DMS53 treated with DMSO at 0.1 percent for 48 hours (cell line): ENCODE data around the gene FRG1.
"Not testable (repeated sequence)": the region's sequence is repeated elsewhere in the genome, so short reads cannot be mapped to it uniquely, and the experiment has no call there.

Experiments
- DNase-seq: peaks from one replicate; lab custom pipeline; 2025; ENCODE audit not compliant: unreplicated experiment; lab: John Stamatoyannopoulos, UW

Gene FRG1

DNA sequence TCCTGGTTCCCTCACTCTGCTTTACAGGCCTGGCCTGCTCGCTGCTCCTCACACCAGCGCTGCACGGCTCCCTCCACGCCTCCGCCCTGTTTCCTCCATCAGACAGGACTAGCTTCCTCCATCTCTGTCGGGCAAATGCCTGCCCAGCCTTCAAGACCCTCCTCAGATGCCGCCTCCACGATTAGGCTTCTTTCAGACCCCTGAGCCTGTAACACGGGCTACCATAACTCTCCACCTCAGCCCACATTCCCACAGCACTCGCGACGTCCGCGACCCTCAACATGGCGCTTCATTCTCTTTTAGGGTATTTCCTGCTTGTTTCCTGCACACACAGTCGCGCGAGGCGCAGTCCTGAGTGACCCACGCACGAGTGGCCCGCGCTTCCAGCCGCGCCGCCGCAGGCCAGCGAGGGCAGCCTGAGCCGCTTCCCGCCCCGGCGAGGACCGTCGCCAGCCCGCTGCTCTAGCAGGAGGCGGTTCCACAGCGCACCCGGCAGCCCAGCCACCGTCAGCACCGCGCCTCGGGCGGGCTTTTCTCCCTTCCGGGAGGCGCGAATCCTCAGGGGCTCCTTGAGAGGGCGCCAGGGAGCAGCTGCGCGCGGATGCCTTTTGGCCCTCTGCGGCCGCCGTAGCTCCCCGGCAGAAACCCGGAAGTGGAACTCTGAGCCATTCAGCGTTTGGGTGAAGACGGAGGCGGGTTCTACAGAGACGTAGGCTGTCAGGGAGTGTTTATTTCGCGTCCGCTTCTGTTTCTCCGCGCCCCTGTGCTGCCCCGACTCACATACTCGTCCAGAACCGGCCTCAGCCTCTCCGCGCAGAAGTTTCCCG is at the start of gene FRG1:
FRG1 (plus strand) TSS at position 695 of the 827 bp plus-strand sequence. CDS start 138 bp downstream, outside the sequence.
- DNase-seq = no peak

DNA sequence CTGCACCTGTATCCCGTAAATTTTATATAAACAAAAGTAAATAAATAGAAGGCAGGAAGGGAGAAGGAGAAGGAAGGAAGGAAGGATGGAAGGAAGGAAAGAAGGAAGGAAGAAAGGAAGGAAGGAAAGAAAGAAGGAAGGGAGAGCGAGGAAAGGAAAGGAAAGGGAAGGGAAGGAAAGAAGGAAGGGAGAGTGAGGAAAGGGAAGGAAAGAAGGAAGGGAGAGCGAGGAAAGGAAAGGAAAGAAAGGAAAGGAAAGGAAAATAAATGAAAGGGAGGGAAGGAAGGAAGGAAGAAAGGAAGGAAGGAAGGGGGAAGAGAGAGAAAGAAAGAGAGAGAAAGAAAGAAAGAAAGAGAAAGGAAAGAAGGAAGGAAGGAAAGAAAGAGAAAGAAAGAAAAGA is 43.0 kb upstream of the FRG1 start:
- DNase-seq = no peak

DNA sequence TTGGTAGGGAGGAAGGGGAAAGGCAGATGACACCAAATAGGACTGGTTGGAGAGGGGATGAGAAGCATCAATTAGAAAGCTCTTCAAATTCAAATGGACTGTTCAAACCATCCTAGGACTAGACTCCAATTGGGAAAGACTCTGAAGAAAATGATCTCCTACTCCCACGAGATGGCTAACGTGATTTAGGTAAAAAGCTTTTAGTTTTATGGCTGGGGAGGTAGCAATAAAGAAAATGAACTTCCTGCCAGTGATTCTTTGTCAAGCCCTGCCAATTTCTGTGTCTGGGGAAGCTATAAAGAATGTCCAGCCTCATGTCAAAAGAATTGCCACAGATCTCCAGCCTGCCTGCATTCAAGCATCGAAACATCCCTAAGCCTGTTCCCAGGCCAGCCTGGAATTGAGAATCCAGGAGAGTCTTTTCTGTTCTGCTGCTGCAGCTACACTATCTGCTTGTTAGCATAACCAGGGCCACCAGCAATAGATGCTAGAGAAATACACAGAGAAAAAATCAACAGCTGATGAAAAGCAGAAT is 41.1 kb upstream of the FRG1 start:
- not testable (repeated sequence) for DNase-seq

- DNase-seq = not testable (repeated sequence)
Measured at GRCh38 chr4:189904420-189905027, 36.1 kb upstream of the FRG1 start.

GRCh38 chr4:189912170-189912569 is 28.5 kb upstream of the FRG1 start:
- no peak for DNase-seq

DNA sequence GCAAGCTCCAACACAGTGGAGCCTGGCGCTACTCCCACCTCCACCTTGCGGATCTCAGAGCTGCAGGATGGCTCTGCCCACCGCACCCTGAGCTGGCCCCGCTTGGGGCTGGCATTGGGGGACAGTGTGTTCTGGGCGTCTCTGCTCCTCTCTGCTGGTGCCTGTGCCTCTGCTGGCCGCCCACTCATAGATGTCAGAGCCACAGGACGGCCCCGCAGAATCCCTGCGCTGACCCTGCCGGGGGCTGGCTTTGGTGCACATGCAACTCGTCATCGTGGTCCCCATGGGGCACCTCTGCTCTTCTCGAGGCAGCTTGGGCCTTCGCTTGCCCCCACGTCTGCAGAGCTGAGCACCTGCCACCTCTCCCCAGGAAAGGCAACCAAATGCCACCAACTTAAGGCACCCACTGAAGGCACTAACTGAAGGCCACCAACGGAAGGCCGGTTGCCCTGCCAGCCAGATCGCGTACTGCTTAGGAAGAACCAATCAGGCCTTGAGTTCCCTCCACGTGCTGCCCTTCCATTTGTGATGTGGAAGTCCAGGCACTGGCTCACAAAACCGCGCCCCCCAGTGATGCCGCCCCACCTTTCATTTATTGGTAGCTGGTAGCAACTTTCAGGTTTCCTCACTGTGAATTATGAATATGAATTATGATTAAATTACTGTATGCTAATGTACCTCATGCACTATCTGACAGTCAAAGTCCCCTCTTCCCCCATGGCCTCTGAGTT is 23.3 kb upstream of the FRG1 start:
- DNase-seq = no peak

DNA sequence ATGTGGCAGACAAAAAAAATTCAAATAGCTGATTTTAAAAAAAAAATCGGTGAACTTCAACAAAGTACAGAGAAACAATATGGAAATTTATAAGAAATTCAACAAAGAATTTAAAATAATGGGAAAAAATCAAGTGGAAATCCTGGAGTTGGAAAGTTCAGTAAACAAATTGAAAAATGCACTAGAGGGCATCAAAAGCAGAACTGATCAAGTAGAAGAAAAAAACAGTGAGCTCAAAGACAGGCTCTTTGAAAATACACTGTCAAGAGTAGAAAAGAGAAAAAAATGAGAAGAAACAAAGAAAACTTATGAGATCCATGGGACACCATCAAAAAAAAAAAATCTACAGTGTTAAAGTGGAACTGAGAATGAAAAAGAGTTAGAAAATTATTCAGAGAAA is 19.6 kb upstream of the FRG1 start:
- DNase-seq = no peak

DNA sequence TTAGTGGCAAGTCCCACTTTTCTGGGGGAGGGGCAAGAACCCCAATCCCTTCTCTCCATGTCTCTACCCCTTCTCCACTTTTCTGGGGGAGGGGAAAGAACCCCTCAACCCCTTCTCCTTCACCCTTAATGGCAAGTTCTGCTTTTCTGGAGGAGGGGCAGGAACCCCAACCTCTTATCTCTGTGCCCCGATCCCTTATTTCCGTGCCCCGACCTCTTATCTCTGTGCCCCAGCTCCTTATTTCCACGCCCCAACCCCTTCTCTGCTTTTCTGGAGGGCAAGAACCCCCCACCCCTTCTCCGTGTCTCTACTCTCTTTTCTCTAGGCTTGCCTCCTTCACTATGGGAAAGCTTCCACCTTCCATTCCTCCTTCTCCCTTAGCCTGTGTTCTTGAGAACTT is 13.9 kb upstream of the FRG1 start:
- not testable (repeated sequence) for DNase-seq

DNA sequence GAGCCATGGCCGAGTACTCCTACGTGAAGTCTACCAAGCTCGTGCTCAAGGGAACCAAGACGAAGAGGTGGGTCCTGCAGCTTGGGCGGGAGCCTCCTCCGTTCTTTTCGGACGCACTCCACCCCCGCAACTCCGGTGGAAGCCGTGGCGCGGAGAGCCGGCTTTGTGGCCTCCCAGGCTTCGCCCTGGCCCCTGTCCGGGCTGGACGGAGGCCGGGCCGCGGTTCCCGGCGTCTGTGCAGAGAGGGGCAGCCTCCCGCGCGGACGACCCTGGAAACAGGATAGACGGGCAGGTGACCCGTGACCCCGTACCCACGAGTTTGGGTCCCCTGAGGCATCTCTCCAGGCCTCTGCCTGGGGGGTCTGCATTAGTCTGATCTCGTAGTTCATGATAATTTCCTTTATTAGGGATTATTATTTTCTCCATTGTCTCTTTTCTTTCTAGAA is 356 bp downstream of the FRG1 start:
- no peak for DNase-seq

GRCh38 chr4:189942412-189942811 is 1.7 kb downstream of the FRG1 start:
- DNase-seq = not testable (repeated sequence)

DNA sequence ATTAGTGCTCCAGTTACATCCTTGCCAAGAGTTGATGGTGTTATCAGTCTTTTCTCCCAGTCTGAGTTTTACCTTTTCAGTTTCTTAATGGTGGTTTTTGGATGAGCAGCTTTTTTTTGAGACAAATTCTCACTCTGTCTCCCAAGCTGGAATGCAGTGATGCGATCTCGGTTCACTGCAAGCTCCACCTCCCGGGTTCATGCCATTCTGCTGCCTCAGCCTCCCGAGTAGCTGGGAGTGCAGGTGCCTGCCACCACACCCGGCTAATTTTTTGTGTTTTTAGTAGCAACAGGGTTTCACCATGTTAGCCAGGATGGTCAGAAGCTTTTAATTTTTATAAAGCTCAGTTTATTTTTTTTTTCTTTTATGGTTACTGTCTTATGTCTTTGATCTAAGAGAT is 3.4 kb downstream of the FRG1 start:
- not testable (repeated sequence) for DNase-seq

GRCh38 chr4:189946906-189947305 is 6.2 kb downstream of the FRG1 start:
- DNase-seq = not testable (repeated sequence)

DNA sequence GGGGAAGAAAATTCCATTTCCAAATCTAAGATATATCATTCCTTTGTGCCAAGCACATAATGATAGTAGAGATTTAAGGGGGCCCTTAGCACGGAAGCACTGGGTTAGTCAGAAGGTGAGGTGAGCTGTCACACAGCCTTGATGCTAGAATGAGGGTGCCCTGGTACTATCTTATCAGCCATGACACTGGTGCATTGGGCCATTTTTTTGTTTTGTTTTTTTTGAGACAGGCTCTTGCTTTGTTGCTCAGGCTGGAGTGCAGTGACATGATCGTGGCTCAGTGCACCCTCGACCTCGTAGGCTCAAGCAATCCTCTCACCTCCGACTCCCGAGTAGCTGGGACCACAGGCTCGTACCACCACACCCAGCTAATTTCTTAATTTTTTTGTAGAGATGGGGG is 7.8 kb downstream of the FRG1 start:
- DNase-seq = not testable (repeated sequence)

- DNase-seq = not testable (repeated sequence)
Measured at GRCh38 chr4:189969291-189969690, 28.6 kb downstream of the FRG1 start.

DNA sequence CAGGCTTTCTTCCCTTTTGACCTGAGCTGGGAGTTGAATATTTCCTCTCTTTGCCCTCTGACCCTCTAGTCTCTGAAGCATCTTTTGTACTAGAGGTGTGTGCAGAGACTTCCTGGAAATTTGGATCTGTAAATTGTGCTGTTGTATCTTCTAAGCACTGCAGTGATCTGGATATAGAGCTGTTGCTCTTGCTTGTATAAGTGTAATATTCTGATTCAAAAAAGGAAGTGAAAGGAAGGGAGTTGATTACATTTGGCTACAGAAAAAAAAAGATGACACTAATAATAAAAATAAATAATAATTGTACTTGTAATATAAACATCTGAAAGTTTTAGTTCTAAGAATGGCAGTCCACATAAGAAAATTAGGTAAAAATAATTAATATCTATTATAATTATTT is 33.0 kb downstream of the FRG1 start:
- no peak for DNase-seq

- no peak for DNase-seq
Measured at GRCh38 chr4:189974056-189974455, 33.4 kb downstream of the FRG1 start.

GRCh38 chr4:189979196-189980047 is 38.8 kb downstream of the FRG1 start:
- DNase-seq = no peak

DNA sequence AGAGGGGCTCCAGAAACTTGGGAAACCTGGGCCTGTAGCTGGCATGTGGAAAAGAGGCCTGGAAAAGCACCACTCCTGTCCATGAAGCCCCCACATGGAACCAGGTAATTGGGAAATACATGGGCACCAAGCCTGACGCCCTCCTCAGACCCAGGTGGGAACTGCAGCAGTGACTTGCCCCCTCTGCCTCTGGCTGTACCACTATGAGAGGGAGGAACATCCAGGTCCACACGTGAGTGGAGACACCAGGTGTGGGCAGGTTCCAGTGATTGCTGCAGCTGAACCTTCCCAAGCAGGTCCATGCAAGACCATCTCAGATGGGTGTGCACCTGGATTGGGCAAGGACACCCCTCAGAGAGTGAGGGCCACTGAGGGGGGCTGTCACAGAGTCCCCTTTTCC is 39.6 kb downstream of the FRG1 start:
- not testable (repeated sequence) for DNase-seq

DNA sequence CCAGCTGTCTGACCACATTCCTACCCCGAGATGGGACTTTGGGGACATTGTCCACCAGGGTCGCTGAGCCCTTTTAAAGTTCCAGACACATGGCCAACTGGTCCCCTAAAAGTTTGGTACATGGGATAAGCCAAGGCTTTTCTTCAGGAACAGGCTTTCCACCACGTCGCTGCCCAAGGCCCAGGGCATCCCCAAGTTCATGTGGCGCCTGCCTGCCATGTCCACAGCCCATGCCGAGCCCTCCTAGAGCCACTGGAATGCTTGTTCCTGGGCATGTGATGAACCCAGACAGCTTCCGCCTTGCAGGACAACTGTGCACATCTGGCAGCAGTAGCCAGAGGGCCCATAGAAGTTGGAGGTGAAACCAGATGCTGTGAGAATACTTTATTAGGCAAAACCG is 41.3 kb downstream of the FRG1 start:
- DNase-seq = no peak

DNA sequence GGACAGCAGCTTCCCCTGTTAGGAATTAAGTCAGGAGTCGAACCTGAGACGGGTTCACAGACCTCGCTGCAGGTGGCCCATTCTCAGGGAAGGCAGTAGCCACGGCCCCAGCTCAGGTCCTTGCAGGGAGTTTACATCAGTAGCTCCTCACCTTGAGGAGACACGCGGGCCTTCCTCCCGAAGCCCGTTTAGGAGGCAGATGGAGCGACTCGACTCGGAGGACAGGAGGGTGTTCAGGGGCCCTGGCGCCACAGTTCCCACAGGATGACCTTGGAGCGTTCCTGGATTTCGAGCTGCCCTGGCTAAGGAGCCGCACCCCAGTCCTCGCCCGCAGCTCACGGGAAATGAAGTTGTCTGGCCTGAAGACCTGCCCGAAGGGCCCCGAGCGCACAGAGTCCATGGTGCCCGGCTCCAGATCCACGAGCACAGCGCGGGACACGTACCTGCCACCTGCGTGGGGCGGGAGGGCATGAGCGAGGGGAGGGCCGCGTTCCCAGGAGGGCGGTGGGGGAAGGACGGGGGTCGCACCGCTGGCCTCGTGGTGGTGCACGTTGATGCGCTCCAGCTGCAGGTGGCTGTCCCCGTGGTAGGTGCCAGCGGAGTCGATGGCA is 43.3 kb downstream of the FRG1 start:
- not testable (repeated sequence) for DNase-seq
